ENCODE results near the gene PDCD10. TPM values are rescaled to one million over a fixed set of nuclear protein-coding genes. Genes with fewer than 3 reads are reported as not detected.

PDCD10 gene
- total RNA-seq, 1 donor from 2014 or later = 101 TPM

DNA sequence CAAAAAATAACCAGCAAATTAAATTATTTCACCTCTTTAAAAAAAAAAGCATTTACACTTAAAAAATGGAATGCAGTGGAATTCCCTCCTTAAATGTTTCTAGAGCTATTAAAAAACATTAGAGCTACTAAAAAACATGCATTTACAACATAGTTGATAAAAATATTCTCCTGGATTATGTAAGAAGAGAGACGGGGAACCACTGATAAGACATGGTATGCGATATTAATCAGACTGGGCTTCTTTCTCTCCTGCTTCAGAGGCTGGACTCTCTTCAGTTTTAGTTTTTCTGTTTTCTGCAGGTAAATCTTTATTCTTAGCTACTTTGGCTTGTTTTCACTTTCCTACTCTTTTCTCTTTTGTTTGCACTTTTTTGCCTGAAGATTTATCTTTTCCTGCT, 40.6 kb downstream of the PDCD10 start:
- no peak for DNase-seq (ENCODE audit: low read depth)
- TF ChIP-seq CTCF (IDR thresholded peaks at IDR 0.05; ENCODE audit: insufficient read depth, low read length, poor library complexity, severe bottlenecking) = no peak
- H3K27me3 ChIP-seq (ENCODE audit: control insufficient read depth, insufficient read depth, low read length) = no peaks in the 10 kb centered on the region

DNA sequence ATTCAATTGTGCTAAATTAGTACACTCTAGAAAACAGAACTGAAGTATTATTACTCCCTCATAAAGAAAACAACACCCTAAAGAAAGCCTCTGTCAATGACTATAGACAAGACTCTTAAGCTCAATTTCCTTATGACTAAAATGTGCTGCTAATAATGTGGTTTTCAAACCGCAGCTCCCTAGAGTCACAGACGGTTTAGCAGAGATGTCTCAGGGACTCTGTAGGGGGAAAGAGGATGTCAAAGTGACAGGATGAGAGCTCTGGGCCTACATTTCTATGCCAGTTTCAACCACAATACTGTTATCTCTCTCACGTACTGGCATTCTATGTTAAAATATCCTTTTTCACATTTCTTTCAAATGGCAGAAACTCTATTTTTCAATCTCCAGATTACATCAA, 43.3 kb downstream of the PDCD10 start:
- H3K36me3 ChIP-seq (ENCODE audit: control insufficient read depth, insufficient read depth, low read length) = no peaks in the 10 kb centered on the region
- H3K27me3 ChIP-seq (ENCODE audit: control insufficient read depth, insufficient read depth, low read length) = no peaks in the 10 kb centered on the region
- no peak for DNase-seq (ENCODE audit: low read depth)
- no peak overlapping the region for H3K4me3 ChIP-seq (ENCODE audit: low read depth, low read length)
- no peak for TF ChIP-seq CTCF (IDR thresholded peaks at IDR 0.05; ENCODE audit: insufficient read depth, low read length, poor library complexity, severe bottlenecking)

More for the DNA sequence above, 40.6 kb downstream of the PDCD10 start:
- H3K4me3 ChIP-seq (ENCODE audit: low read depth, low read length) = no peak overlapping the region
- no peaks in the 10 kb centered on the region for H3K36me3 ChIP-seq (ENCODE audit: control insufficient read depth, insufficient read depth, low read length)

- Histone ChIP-seq H3K4me3 (ENCODE audit: low read depth, low read length) (no peak overlapping the region), H3K36me3 (ENCODE audit: control insufficient read depth, insufficient read depth, low read length) (no peaks in the 10 kb centered on the region), H3K27me3 (ENCODE audit: control insufficient read depth, insufficient read depth, low read length) (no peaks in the 10 kb centered on the region)
- DNase-seq (ENCODE audit: low read depth) = no peak
- TF ChIP-seq CTCF (IDR thresholded peaks at IDR 0.05; ENCODE audit: insufficient read depth, low read length, poor library complexity, severe bottlenecking) = peak; percentile 52
Observed at GRCh38 chr3:167684388-167684993, 50.2 kb downstream of the PDCD10 start.

DNA sequence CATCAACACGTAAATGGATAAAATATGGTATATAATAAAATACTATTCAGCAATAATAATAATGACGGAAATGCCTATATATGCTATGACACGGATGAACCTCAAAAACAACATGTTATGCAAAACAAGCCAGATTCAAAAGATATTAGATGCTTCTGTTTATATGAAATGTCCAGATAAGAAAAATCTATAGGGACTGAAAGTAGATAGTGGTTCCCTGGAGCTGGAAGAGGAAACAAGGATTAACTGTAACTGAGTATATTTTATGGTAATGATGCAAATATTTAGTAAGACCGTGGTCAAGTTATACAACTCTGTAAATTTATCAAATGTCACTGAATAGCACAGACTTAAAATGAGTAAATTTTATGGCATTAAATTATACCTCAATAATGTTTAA, 55.2 kb downstream of the PDCD10 start:
- H3K27me3 ChIP-seq (ENCODE audit: control insufficient read depth, insufficient read depth, low read length) = no peaks in the 10 kb centered on the region
- no peaks in the 10 kb centered on the region for H3K36me3 ChIP-seq (ENCODE audit: control insufficient read depth, insufficient read depth, low read length)

DNA sequence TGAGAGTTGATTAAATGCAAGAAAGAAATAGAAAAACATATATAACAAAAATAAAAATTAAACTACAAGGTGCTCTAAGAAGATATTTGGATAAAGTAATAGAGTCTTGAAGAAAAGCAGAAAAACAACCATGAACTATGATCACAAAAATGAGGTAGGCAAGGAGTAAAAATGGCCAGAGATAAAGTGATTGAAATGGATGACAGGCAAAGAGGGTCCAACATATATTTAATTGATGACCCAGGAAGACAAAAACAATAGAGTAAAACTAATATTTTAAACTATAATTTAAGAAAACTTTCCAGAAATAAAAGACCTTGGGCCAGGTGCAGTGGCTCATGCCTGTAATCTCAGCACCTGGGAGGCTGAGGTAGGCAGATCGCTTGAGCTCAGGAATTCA, 58.8 kb downstream of the PDCD10 start:
- H3K4me3 ChIP-seq (ENCODE audit: low read depth, low read length) = no peak overlapping the region
- no peaks in the 10 kb centered on the region for H3K27me3 ChIP-seq (ENCODE audit: control insufficient read depth, insufficient read depth, low read length)
- DNase-seq (ENCODE audit: low read depth) = no peak
- H3K36me3 ChIP-seq (ENCODE audit: control insufficient read depth, insufficient read depth, low read length) = no peaks in the 10 kb centered on the region
- TF ChIP-seq CTCF (IDR thresholded peaks at IDR 0.05; ENCODE audit: insufficient read depth, low read length, poor library complexity, severe bottlenecking) = no peak

More for the DNA sequence above, 55.2 kb downstream of the PDCD10 start:
- H3K4me3 ChIP-seq (ENCODE audit: low read depth, low read length) = no peak overlapping the region
- no peak for TF ChIP-seq CTCF (IDR thresholded peaks at IDR 0.05; ENCODE audit: insufficient read depth, low read length, poor library complexity, severe bottlenecking)
- DNase-seq (ENCODE audit: low read depth) = no peak

DNA sequence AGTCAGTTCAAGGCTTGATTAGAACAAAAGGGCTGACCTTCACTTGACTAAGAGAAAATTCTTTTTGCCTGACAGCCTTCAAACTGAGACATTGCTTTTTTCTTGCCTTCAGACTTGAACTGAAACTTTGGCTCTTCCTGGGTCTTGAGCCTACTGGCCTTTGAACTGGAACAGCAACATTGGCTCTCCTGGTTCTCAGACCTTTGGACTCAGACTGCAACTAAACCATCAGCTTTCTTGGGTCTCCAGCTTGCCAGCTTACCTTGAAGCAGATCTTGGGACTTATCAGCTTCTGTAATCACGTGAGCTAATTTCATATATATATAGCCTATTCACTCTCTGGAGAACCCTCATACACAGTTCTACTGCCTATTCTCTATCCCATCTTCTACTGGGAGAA, 61.5 kb downstream of the PDCD10 start:
- Histone ChIP-seq H3K27me3 (ENCODE audit: control insufficient read depth, insufficient read depth, low read length) (no peaks in the 10 kb centered on the region), H3K4me3 (ENCODE audit: low read depth, low read length) (no peak overlapping the region), H3K36me3 (ENCODE audit: control insufficient read depth, insufficient read depth, low read length) (no peaks in the 10 kb centered on the region)
- no peak for TF ChIP-seq CTCF (IDR thresholded peaks at IDR 0.05; ENCODE audit: insufficient read depth, low read length, poor library complexity, severe bottlenecking)
- DNase-seq (ENCODE audit: low read depth) = no peak
